ENCODE data around the gene NME5.
"Not testable (repeated sequence)": the region's sequence is repeated elsewhere in the genome, so short reads cannot be mapped to it uniquely, and the experiment has no call there.

- TF ChIP-seq CTCF, POLR2A (IDR thresholded peaks at IDR 0.05): not testable (repeated sequence)
These were observed 4.3 kb upstream of the NME5 start for GRCh38 chr5:138143578-138143977.

Measured in testis (tissue), 2 donors.